HG03135 (cell line): ENCODE data around the gene FMN1.

Experiments
- ATAC-seq: cut with Tn5 transposase; IDR thresholded peaks from one replicate; pipeline ENCODE4 v1.9.1; 2021; ENCODE audit warnings: mild to moderate bottlenecking, moderate library complexity; ENCODE audit not compliant: unreplicated experiment

FMN1 gene

GRCh38 chr15:32743411-32744140 lies 450.9 kb downstream of the FMN1 start:
- no peak for ATAC-seq

GRCh38 chr15:32739522-32740063 lies 454.9 kb downstream of the FMN1 start:
- ATAC-seq = no peak

- ATAC-seq = no peak
These were observed 455.8 kb downstream of the FMN1 start for GRCh38 chr15:32738666-32739065.

GRCh38 chr15:32737304-32737703 lies 457.2 kb downstream of the FMN1 start:
- no peak for ATAC-seq

- no peak for ATAC-seq
These were observed 457.8 kb downstream of the FMN1 start for GRCh38 chr15:32736701-32737061.

- no peak for ATAC-seq
These were observed 458.4 kb downstream of the FMN1 start for GRCh38 chr15:32735989-32736700.

- no peak for ATAC-seq
These were observed 461.2 kb downstream of the FMN1 start for GRCh38 chr15:32733281-32733680.

- no peak for ATAC-seq
These were observed 461.8 kb downstream of the FMN1 start for GRCh38 chr15:32732574-32733157.

GRCh38 chr15:32730677-32731654 lies 463.5 kb downstream of the FMN1 start:
- ATAC-seq = no peak

GRCh38 chr15:32729700-32730395 lies 464.7 kb downstream of the FMN1 start:
- no peak for ATAC-seq

- peak; percentile 88 for ATAC-seq
These were observed 471.2 kb downstream of the FMN1 start for GRCh38 chr15:32723171-32723948.

GRCh38 chr15:32722136-32722535 lies 472.4 kb downstream of the FMN1 start:
- ATAC-seq = no peak

- no peak for ATAC-seq
These were observed 472.9 kb downstream of the FMN1 start for GRCh38 chr15:32721596-32721995.

- no peak for ATAC-seq
These were observed 475.4 kb downstream of the FMN1 start for GRCh38 chr15:32718821-32719716.

- no peak for ATAC-seq
These were observed 476.2 kb downstream of the FMN1 start for GRCh38 chr15:32718227-32718820.

GRCh38 chr15:32717426-32718226 lies 476.9 kb downstream of the FMN1 start, which contains the start of gene GREM1:
Gene GREM1, plus strand, starts transcription at chr15:32718004. Its CDS starts 12,687 bp downstream, at chr15:32730691.
- ATAC-seq = no peak

- ATAC-seq = no peak
These were observed 477.5 kb downstream of the FMN1 start for GRCh38 chr15:32716915-32717425.
